Keratinocyte (primary cell): ENCODE measurements around the gene PHACTR1. TPM values are rescaled to one million over a fixed set of nuclear protein-coding genes. Genes with fewer than 3 reads are reported as not detected.
A peak's percentile ranks its signal among the peaks of the same experiment; 100 is the strongest.

Experiments used
- DNase-seq: peaks from one replicate; pipeline ENCODE4 v3.0.0-alpha.2; 2011; ENCODE audit warnings: low read depth, missing footprints, low spot score
- FAIRE-seq: peaks from 2 replicates; lab custom pipeline; 2011; peaks lifted over from hg19 to GRCh38; lab: Jason Lieb, UNC
- H2AFZ ChIP-seq: 2 replicates; pipeline ENCODE4 v1.6.0; 2012; ENCODE audit warnings: low read length, control low read depth, inconsistent platforms; ENCODE audit not compliant: control insufficient read depth
- H3K27ac ChIP-seq: 2 replicates; pipeline ENCODE4 v1.5.1; 2011; ENCODE audit warnings: low read length; ENCODE audit not compliant: control insufficient read depth, insufficient read depth
- H3K27me3 ChIP-seq: 3 replicates; pipeline ENCODE4 v1.6.0; 2011; ENCODE audit warnings: low read length; ENCODE audit not compliant: control insufficient read depth, insufficient read depth; ENCODE audit errors: extremely low read depth
- H3K36me3 ChIP-seq, 2 experiments: 2 replicates in 1 of 2; 3 replicates in 1 of 2; pipeline ENCODE4 v1.5.1; 2011; ENCODE audit warnings: low read length in 2 of 2, mild to moderate bottlenecking in 1 of 2; ENCODE audit not compliant: control insufficient read depth in 2 of 2, insufficient read depth in 2 of 2; ENCODE audit errors: extremely low read depth in 1 of 2
- H3K4me1 ChIP-seq: 3 replicates; pipeline ENCODE4 v1.5.1; 2011; ENCODE audit warnings: low read length; ENCODE audit not compliant: control insufficient read depth, insufficient read depth; ENCODE audit errors: extremely low read depth
- H3K4me2 ChIP-seq: 3 replicates; pipeline ENCODE4 v1.6.0; 2011; ENCODE audit warnings: low read depth, low read length; ENCODE audit not compliant: control insufficient read depth, insufficient read depth; ENCODE audit errors: extremely low read depth
- H3K4me3 ChIP-seq, 3 experiments: fragments of 200-600 bp in 1 of 3; sonication (generic) in 1 of 3; 2 replicates in 2 of 3; 3 replicates in 1 of 3; pipeline ENCODE4 v1.5.1; 2011 to 2016; ENCODE audit warnings: low read length in 3 of 3, mild to moderate bottlenecking in 3 of 3, control low read depth in 2 of 3, inconsistent platforms in 1 of 3, low read depth in 1 of 3, mixed read lengths in 1 of 3, mixed run types in 1 of 3, moderate library complexity in 1 of 3; ENCODE audit not compliant: control insufficient read depth in 2 of 3, insufficient read depth in 2 of 3; ENCODE audit errors: extremely low read depth in 1 of 3
- H3K79me2 ChIP-seq: 2 replicates; pipeline ENCODE4 v1.6.0; 2012; ENCODE audit warnings: low read length; ENCODE audit not compliant: control insufficient read depth, insufficient read depth
- H3K9ac ChIP-seq: 3 replicates; pipeline ENCODE4 v1.6.0; 2011; ENCODE audit warnings: low read length; ENCODE audit not compliant: control insufficient read depth, insufficient read depth; ENCODE audit errors: extremely low read depth
- H3K9me1 ChIP-seq: 3 replicates; pipeline ENCODE4 v1.6.0; 2011; ENCODE audit warnings: low read length; ENCODE audit not compliant: control insufficient read depth, insufficient read depth; ENCODE audit errors: extremely low read depth
- H3K9me3 ChIP-seq: 2 replicates; pipeline ENCODE4 v1.5.1; 2012; ENCODE audit warnings: low read depth, low read length; ENCODE audit not compliant: control insufficient read depth
- H4K20me1 ChIP-seq: 3 replicates; pipeline ENCODE4 v1.6.0; 2011; ENCODE audit warnings: low read length; ENCODE audit not compliant: control insufficient read depth, insufficient read depth; ENCODE audit errors: extremely low read depth
- EZH2 ChIP-seq: IDR thresholded peaks from one replicate; pipeline ENCODE4 v1.6.1; 2012; ENCODE audit warnings: inconsistent platforms, mild to moderate bottlenecking, low read length, moderate library complexity
- dilution Hi-C: fragments of 300-500 bp; cut with MboI; formaldehyde crosslinking; loops from one replicate; pipeline ENCODE4 v1.7.0; 2020; ENCODE audit warnings: low sequenced_read_pairs; ENCODE audit not compliant: extremely low pct_ligation_motif_present
- polyA plus RNA-seq, 5 experiments: library from polyadenylated mRNA; depleted of rRNA in 3 of 5; stranded (reverse) in 3 of 5; stranded (forward) in 1 of 5; unstranded in 1 of 5; fragments of >200 nt; gene quantifications; 1 replicate in 1 of 5; 2 replicates in 3 of 5; 3 replicates in 1 of 5; pipeline versions ENCODE4 v1.2.1 to v1.2.3, GENCODE V29; 2011 to 2012; ENCODE audit warnings: missing spikeins in 2 of 5, low read depth in 1 of 5, low replicate concordance in 1 of 5
- TF ChIP-seq, protein P1 (sequence below), 3 experiments: IDR thresholded peaks in 1 of 3; conservative IDR thresholded peaks in 1 of 3; optimal IDR thresholded peaks in 1 of 3; 2 replicates in 2 of 3; 3 replicates in 1 of 3; pipeline versions ENCODE3 to v1.5.1; 2011; ENCODE audit warnings: low read length in 3 of 3, mild to moderate bottlenecking in 3 of 3, moderate library complexity in 2 of 3, control low read depth in 1 of 3, inconsistent platforms in 1 of 3; ENCODE audit not compliant: insufficient read depth in 2 of 3; ENCODE audit errors: extremely low read depth in 1 of 3

PHACTR1 gene
- polyA plus RNA-seq, 1 donor (not counting 4 experiments of a cell fraction or from before 2014, with no cell fraction given): 0.22 TPM

DNA sequence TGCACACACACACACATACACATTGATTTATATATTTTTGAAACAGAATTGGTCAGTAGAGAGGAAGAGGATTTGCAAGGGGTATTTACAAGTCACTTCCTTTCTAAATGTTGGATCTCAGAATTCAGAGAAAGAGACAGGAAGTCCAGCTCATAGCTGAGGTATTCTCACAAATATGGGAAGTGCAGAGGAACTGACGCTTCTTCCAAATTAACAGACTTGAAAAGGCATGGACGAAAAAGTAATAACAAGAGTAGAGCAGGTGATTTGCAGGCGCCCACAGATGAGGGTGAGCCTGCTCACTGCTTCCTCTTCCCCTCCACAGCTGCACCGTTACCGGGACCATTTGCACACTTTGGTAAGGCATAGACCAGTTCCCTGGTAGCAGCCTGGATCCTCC, 246.4 kb downstream of the PHACTR1 start:
- no peak overlapping the region for H3K4me2 ChIP-seq
- H3K36me3 ChIP-seq: no peaks in the 10 kb centered on the region
- H3K4me1 ChIP-seq: peaks cover 14% of the 10 kb centered on the region
- no peak overlapping the region for H3K4me3 ChIP-seq
- H3K9me3 ChIP-seq: no peaks in the 10 kb centered on the region
- dilution Hi-C loops: no loop called here
- no peak for FAIRE-seq
- H3K27ac ChIP-seq: no peak overlapping the region
- H3K79me2 ChIP-seq: no peaks in the 10 kb centered on the region
- no peak for DNase-seq
- no peak for TF ChIP-seq EZH2
- TF ChIP-seq, protein P1, sequence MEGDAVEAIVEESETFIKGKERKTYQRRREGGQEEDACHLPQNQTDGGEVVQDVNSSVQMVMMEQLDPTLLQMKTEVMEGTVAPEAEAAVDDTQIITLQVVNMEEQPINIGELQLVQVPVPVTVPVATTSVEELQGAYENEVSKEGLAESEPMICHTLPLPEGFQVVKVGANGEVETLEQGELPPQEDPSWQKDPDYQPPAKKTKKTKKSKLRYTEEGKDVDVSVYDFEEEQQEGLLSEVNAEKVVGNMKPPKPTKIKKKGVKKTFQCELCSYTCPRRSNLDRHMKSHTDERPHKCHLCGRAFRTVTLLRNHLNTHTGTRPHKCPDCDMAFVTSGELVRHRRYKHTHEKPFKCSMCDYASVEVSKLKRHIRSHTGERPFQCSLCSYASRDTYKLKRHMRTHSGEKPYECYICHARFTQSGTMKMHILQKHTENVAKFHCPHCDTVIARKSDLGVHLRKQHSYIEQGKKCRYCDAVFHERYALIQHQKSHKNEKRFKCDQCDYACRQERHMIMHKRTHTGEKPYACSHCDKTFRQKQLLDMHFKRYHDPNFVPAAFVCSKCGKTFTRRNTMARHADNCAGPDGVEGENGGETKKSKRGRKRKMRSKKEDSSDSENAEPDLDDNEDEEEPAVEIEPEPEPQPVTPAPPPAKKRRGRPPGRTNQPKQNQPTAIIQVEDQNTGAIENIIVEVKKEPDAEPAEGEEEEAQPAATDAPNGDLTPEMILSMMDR (optimal IDR thresholded peaks at IDR 0.05 in 1 of 3, IDR thresholded peaks at IDR 0.05 in 1 of 3, conservative IDR thresholded peaks at IDR 0.05 in 1 of 3; ENCODE audit: extremely low read depth in 1 of 3, insufficient read depth in 2 of 3, low read length in 3 of 3): no peak
- H3K9ac ChIP-seq: no peak overlapping the region
- no peaks in the 10 kb centered on the region for H3K9me1 ChIP-seq
- peak overlapping the region; percentile 53 for H2AFZ ChIP-seq
- H4K20me1 ChIP-seq: no peaks in the 10 kb centered on the region
- no peaks in the 10 kb centered on the region for H3K27me3 ChIP-seq

DNA sequence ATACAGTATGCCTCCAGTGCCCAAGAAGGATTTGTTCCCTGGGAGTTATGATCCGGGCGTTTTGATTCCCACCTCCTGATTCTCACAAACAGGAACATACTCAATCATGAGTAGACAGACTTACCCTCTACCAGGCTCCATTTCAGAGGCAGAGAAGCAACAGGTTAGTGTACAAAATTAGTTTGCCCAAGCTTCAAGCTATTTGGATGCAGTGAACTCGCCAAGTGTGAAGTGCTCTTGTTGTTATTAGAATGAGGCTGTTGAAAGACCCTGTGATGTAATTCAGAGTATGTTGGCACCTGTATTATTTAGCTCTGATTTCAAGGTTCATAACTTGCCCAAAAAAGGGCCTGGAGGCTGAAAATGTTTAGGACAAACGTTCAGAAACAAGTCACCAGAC, 247.0 kb downstream of the PHACTR1 start:
- FAIRE-seq: no peak
- TF ChIP-seq, protein P1 (optimal IDR thresholded peaks at IDR 0.05 in 1 of 3, IDR thresholded peaks at IDR 0.05 in 1 of 3, conservative IDR thresholded peaks at IDR 0.05 in 1 of 3; ENCODE audit: extremely low read depth in 1 of 3, insufficient read depth in 2 of 3, low read length in 3 of 3): no peak
- no peak for TF ChIP-seq EZH2
- no peak for DNase-seq
- Histone ChIP-seq H3K9me1 (no peaks in the 10 kb centered on the region), H3K79me2 (no peaks in the 10 kb centered on the region), H3K27ac (no peak overlapping the region), H3K4me1 (peaks cover 9% of the 10 kb centered on the region), H3K9me3 (no peaks in the 10 kb centered on the region), H3K9ac (no peak overlapping the region), H3K4me3 (no peak overlapping the region), H3K27me3 (no peaks in the 10 kb centered on the region), H3K36me3 (no peaks in the 10 kb centered on the region), H4K20me1 (no peaks in the 10 kb centered on the region), H2AFZ (no peak overlapping the region), H3K4me2 (no peak overlapping the region)
- dilution Hi-C loops: no loop called here
